Kidney epithelial cell (primary cell): Measurements from ENCODE around the gene AIPL1. TPM values are rescaled to one million over a fixed set of nuclear protein-coding genes. Genes with fewer than 3 reads are reported as not detected.

ENCODE experiments used
- DNase-seq: peaks from one replicate; pipeline ENCODE4 v3.0.0-alpha.2; 2010; ENCODE audit warnings: low read depth
- H3K27me3 ChIP-seq: 2 replicates; pipeline ENCODE4 v1.6.0; 2011; ENCODE audit warnings: low read length; ENCODE audit not compliant: control insufficient read depth, insufficient read depth
- H3K36me3 ChIP-seq: 2 replicates; pipeline ENCODE4 v1.5.1; 2011; ENCODE audit warnings: low read length; ENCODE audit not compliant: control insufficient read depth, insufficient read depth
- H3K4me3 ChIP-seq: 2 replicates; pipeline ENCODE4 v1.5.1; 2011; ENCODE audit warnings: low read depth, mild to moderate bottlenecking, control low read depth, low read length
- total RNA-seq: library from RNA; depleted of rRNA; stranded (reverse); fragments of >200 nt; gene quantifications from 2 replicates; pipeline ENCODE4 v1.2.3, GENCODE V29; 2015
- TF ChIP-seq, protein P1 (sequence below): IDR thresholded peaks from 2 replicates; pipeline ENCODE4 v1.5.1; 2011; ENCODE audit warnings: mild to moderate bottlenecking, moderate library complexity, low read length, control low read depth, inconsistent platforms; ENCODE audit not compliant: insufficient read depth, poor library complexity, severe bottlenecking

AIPL1 gene
- total RNA-seq, 1 donor from 2014 or later: not detected

DNA sequence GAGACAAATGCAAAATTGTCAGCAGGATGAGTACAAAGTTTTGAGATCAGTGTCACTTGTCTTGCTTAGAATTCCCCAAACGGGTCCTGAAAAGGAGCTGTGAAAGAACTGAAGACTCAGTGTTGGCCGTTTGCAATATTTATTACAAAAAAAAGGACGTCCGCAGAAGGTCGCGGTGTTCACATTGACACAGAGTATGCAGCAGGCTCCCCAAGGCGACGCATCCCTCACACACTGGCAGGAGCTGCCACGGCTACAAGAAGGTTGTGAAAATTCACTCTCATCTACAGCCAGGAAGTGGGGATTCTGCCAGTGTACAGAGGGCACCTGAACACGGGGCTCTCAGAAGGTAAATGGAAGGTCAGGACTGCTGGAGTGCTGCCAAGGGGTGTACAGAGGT is 26.2 kb downstream of the AIPL1 start:
- H3K27me3 ChIP-seq: no peaks in the 10 kb centered on the region
- H3K4me3 ChIP-seq: no peak overlapping the region
- no peaks in the 10 kb centered on the region for H3K36me3 ChIP-seq
- TF ChIP-seq, protein P1, sequence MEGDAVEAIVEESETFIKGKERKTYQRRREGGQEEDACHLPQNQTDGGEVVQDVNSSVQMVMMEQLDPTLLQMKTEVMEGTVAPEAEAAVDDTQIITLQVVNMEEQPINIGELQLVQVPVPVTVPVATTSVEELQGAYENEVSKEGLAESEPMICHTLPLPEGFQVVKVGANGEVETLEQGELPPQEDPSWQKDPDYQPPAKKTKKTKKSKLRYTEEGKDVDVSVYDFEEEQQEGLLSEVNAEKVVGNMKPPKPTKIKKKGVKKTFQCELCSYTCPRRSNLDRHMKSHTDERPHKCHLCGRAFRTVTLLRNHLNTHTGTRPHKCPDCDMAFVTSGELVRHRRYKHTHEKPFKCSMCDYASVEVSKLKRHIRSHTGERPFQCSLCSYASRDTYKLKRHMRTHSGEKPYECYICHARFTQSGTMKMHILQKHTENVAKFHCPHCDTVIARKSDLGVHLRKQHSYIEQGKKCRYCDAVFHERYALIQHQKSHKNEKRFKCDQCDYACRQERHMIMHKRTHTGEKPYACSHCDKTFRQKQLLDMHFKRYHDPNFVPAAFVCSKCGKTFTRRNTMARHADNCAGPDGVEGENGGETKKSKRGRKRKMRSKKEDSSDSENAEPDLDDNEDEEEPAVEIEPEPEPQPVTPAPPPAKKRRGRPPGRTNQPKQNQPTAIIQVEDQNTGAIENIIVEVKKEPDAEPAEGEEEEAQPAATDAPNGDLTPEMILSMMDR: no peak
- DNase-seq: no peak

GRCh38 chr17:6408276-6408675 is 26.6 kb downstream of the AIPL1 start:
- TF ChIP-seq, protein P1: no peak
- Histone ChIP-seq H3K36me3 (no peaks in the 10 kb centered on the region), H3K27me3 (no peaks in the 10 kb centered on the region), H3K4me3 (no peak overlapping the region)
- DNase-seq: no peak

- peaks cover 4% of the 10 kb centered on the region for H3K27me3 ChIP-seq
- H3K36me3 ChIP-seq: no peaks in the 10 kb centered on the region
- H3K4me3 ChIP-seq: no peak overlapping the region
- DNase-seq: no peak
- TF ChIP-seq, protein P1: no peak
Measured at GRCh38 chr17:6402258-6402657, 32.7 kb downstream of the AIPL1 start.

DNA sequence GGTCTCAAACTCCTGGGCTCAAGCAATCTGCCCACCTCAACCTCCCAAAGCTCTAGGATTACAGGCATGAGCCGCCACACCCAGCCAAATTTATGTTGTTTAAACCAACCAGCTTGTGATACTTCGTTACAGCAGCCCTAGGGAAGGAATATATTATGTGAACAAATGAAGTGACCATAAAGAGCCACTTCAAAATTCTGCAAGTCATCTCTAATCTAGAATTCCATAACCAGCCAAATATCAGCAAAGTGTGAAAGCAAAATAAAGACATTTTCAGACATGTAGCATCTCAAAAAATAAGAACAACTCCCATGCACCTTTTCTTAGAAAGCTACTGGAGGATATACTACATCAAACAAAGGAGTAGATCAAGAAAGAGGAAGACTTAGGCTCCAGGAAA is 36.0 kb downstream of the AIPL1 start:
- DNase-seq: no peak
- TF ChIP-seq, protein P1: no peak
- H3K36me3 ChIP-seq: no peaks in the 10 kb centered on the region

DNA sequence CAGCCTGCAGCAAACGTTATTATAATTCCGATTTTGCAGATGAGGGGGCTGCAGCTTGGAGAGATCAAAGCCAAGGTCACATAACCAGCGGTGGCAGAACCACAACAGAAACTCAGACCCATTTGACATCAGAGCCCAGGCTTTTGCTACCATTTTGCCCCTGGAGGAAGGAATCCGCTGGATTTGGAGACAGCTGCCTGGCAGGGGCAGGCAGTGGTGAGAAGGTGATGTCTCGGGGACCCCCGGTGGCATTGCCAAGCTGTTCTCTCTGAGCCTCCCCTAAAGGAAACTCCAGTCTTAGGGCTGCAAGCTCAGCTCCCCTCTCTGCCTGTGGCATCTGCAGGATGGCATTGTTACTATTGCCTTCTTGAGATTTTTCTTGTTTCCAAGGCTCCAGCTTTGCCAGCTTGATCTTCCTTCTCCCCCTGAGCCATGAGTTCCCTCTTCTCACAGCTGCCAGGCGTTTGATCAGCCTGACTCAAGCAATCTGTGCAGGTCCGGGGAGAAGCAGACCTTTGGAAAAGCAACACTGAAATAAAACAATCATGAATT is 40.8 kb downstream of the AIPL1 start:
- no peak overlapping the region for H3K4me3 ChIP-seq
- no peak for DNase-seq
- TF ChIP-seq, protein P1: no peak
- peaks cover 9% of the 10 kb centered on the region for H3K27me3 ChIP-seq
- no peaks in the 10 kb centered on the region for H3K36me3 ChIP-seq

More for the DNA sequence above, 36.0 kb downstream of the AIPL1 start:
- Histone ChIP-seq H3K4me3 (no peak overlapping the region), H3K27me3 (peaks cover 7% of the 10 kb centered on the region)

DNA sequence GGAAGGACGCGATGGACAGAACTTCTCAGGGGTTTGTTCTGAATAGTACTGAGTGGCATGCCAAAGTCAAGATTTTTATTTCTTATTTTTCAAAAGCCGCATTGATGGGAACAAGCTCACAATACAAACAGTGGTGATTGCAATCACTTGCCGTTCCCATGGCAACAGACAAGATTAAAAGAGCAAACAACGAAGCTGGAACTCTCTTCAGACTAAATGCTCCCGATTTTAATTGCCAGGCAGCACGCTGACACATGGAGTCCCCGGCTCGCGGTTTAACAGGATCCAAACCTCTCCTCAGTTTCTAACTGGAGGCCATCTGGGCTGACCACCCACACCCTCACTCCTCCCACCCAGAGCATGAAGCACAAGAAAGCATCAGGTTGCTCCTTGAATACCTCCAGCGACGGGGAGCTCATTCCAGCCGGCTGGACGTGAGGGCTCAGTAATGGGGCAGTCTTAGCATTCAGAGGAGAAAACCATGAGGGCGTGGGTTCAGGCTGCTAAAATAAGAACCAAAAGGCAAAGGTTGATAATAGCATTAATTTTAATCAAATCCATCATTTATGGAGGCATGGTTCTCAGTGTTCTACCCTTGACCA is 41.5 kb downstream of the AIPL1 start:
- no peak overlapping the region for H3K4me3 ChIP-seq
- no peaks in the 10 kb centered on the region for H3K36me3 ChIP-seq
- TF ChIP-seq, protein P1: no peak
- no peak for DNase-seq
- peaks cover 9% of the 10 kb centered on the region for H3K27me3 ChIP-seq
